Heart left ventricle (tissue), 16 donors: ENCODE results near the gene KIAA2012. TPM values are rescaled to one million over a fixed set of nuclear protein-coding genes. Genes with fewer than 3 reads are reported as not detected.

Experiments used
- ATAC-seq, 4 donors: fragments of 200-7000 bp; cut with Tn5 transposase; one replicate each; pipeline ENCODE4 v1.9.1; 2020 to 2022; ENCODE audit warnings: moderate library complexity in 4 of 4, mild to moderate bottlenecking in 3 of 4, moderate number of reproducible peaks in 1 of 4
- DNase-seq, 5 donors: peaks; one replicate each; pipeline ENCODE4 v3.0.0-alpha.2; 2020
- H3K27ac ChIP-seq, 12 donors: fragments of 200-600 bp; sonication (generic) in 4 of 12; one replicate each; pipeline versions ENCODE4 v1.5.0 to v1.8.0; 2016 to 2022; ENCODE audit warnings: mild to moderate bottlenecking in 2 of 12
- H3K27me3 ChIP-seq, 9 donors: fragments of 200-600 bp; sonication (generic) in 2 of 9; one replicate each; pipeline versions ENCODE4 v1.5.1 to v1.8.0; 2016 to 2022; ENCODE audit warnings: mild to moderate bottlenecking in 3 of 9
- H3K36me3 ChIP-seq, 9 donors: fragments of 200-600 bp; sonication (generic) in 2 of 9; one replicate each; pipeline versions ENCODE4 v1.5.0 to v1.8.0; 2018 to 2022; ENCODE audit warnings: mild to moderate bottlenecking in 2 of 9
- H3K4me1 ChIP-seq, 12 donors: fragments of 200-600 bp; sonication (generic) in 4 of 12; one replicate each; pipeline versions ENCODE4 v1.5.0 to v1.8.0; 2016 to 2022; ENCODE audit warnings: mild to moderate bottlenecking in 3 of 12
- H3K4me3 ChIP-seq, 12 donors: fragments of 200-600 bp; sonication (generic) in 4 of 12; one replicate each; pipeline versions ENCODE4 v1.5.0 to v1.8.0; 2017 to 2022; ENCODE audit warnings: mild to moderate bottlenecking in 9 of 12, moderate library complexity in 4 of 12
- H3K9me3 ChIP-seq, 12 donors: fragments of 200-600 bp; sonication (generic) in 4 of 12; one replicate each; pipeline versions ENCODE4 v1.5.0 to v1.8.0; 2016 to 2022; ENCODE audit warnings: mild to moderate bottlenecking in 1 of 12
- POLR2A ChIP-seq, 2 donors: fragments of 450-650 bp; IDR thresholded peaks; one replicate each; pipeline ENCODE4 v1.6.1; 2017; ENCODE audit warnings: antibody characterized with exemption in 2 of 2, mild to moderate bottlenecking in 2 of 2, moderate library complexity in 2 of 2
- WGBS, 4 donors: extraction: QIAGEN DNeasy Blood & Tissue Kit in 2 of 4; methylation state at CpG; one replicate each; pipeline versions ENCODE4 v1.1.5 to v1.1.7; 2013 to 2018; 5-methylcytosine and 5-hydroxymethylcytosine counted together
- intact Hi-C, 10 donors: fragments of 100-400 bp; cut with DNase I; formaldehyde crosslinking; loops; one replicate each; pipeline versions ENCODE4 v1.11.1 to v1.14.2; 2022
- polyA plus RNA-seq, 2 donors: library from polyadenylated mRNA; stranded (reverse); fragments of 200-250 nt; gene quantifications; one replicate each; pipeline ENCODE4 v1.2.3, GENCODE V29; 2013
- total RNA-seq, 9 donors: library from RNA; depleted of rRNA in 2 of 9; stranded (reverse); fragments of >200 nt in 2 of 9; fragmentation: NEBNext Ultra II Directional in 3 of 9; extraction: Animal tissue kit (Norgen Biotek cat#: 25700) in 3 of 9; gene quantifications; one replicate each; pipeline versions ENCODE4 v1.1.0 to v1.2.4, GENCODE V29; 2016 to 2023
- TF ChIP-seq, protein P1 (sequence below), 12 donors: fragments of 200-600 bp; sonication (generic) in 4 of 12; IDR thresholded peaks; one replicate each; pipeline versions ENCODE4 v1.5.0 to v1.8.0; 2018 to 2022; ENCODE audit warnings: antibody characterized with exemption in 12 of 12, mild to moderate bottlenecking in 5 of 12
- donor health status: ischemic (EF 13 %, LVEDD 7.1; RV severe dilation, severe dysfunction).
- donor health status: healthy with polysubstance abuse.
- donor health status: DM: no; HTN: yes; CAD: no.
- donor health status: DM: no; HTN: no; CAD: no.
- donor health status: ischemic (EF 25% LVEDD 6.9; RV normal size, moderate dysfunction).
- donor health status: ischemic (EF 25% LVEDD 5.7; RV mildly dilated, moderate dysfunction).
- donor health status: healthy.
- donor health status: DM: yes; HTN: yes; CAD: no.
- donor health status: ischemic (EF 35%, LVEDD 5.7; RV mildly dilated, moderate dysfunction).
- donor health status: nonischemic (EF 11% LVEDD 7.7; RV severe dilation, severe dysfunction).
- donor health status: DM: yes; HTN: yes; CAD: no.
- donor health status: PGD.
- donor health status: ischemic (EF 29% LVEDD 5.4; RV normal size, mild dysfunction).
- donor health status: nonischemic (EF 23%, LVEDD 6.1; RV moderate dilation, normal function).

Gene KIAA2012
- total and polyA plus RNA-seq, 11 donors = 0.08 TPM; not detected in 10

DNA sequence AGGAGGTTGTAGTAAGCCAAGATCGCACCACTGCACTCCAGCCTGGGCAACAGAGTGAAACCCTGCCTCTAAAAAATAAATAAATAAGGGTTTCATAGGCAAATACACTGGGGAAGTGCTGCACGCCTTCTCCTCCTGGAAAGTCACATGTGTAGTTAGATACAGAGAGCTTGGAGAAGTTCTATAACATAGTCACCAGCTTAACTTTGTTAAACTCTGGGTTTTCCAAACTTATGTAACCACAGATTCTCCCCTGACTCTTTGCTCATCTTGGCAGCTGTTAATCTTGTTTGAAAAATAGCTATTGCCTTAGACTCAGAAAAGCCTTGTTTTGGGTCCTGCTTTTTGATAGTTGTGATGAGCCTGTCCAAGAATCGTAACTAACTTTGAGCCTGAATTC is 25.2 kb downstream of the KIAA2012 start:
- no peak overlapping the region for H3K27ac ChIP-seq
- no peaks in the 10 kb centered on the region for H3K4me1 ChIP-seq
- H3K4me3 ChIP-seq = no peak overlapping the region
- TF ChIP-seq, protein P1, sequence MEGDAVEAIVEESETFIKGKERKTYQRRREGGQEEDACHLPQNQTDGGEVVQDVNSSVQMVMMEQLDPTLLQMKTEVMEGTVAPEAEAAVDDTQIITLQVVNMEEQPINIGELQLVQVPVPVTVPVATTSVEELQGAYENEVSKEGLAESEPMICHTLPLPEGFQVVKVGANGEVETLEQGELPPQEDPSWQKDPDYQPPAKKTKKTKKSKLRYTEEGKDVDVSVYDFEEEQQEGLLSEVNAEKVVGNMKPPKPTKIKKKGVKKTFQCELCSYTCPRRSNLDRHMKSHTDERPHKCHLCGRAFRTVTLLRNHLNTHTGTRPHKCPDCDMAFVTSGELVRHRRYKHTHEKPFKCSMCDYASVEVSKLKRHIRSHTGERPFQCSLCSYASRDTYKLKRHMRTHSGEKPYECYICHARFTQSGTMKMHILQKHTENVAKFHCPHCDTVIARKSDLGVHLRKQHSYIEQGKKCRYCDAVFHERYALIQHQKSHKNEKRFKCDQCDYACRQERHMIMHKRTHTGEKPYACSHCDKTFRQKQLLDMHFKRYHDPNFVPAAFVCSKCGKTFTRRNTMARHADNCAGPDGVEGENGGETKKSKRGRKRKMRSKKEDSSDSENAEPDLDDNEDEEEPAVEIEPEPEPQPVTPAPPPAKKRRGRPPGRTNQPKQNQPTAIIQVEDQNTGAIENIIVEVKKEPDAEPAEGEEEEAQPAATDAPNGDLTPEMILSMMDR (IDR thresholded peaks at IDR 0.05) = no peak
- no peak for TF ChIP-seq POLR2A (IDR thresholded peaks at IDR 0.05)
- H3K36me3 ChIP-seq = no peaks in the 10 kb centered on the region
- no peaks in the 10 kb centered on the region for H3K27me3 ChIP-seq
- ATAC-seq (no peak), DNase-seq (no peak)
- H3K9me3 ChIP-seq = no peaks in the 10 kb centered on the region
- intact Hi-C loops = no loop called here
- 81 to 85% (median 82%) methylated on average over 3 of the region's 3 CpGs for WGBS, 4 donors

DNA sequence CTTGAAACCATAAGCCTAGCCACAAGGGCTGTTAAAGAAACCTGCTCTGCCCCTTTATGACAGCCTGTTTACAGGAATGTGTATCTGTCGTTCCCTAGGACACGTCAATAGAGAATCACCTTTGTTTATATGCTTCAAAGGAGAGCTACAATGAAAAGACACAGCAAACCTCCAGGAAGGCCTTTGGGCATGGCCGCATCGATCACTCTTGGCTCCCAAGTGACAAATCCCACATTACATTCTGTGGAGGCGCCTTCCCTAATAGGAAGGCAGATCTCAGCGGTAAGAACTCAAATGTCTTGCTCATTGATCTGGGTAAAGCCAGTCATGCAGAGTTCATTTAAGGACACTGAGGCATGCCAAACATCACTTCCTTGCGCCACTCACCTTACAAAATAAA is 26.5 kb downstream of the KIAA2012 start:
- H3K36me3 ChIP-seq = no peaks in the 10 kb centered on the region
- 70 to 76% (median 71%) methylated on average over 7 of the region's 7 CpGs for WGBS, 4 donors

DNA sequence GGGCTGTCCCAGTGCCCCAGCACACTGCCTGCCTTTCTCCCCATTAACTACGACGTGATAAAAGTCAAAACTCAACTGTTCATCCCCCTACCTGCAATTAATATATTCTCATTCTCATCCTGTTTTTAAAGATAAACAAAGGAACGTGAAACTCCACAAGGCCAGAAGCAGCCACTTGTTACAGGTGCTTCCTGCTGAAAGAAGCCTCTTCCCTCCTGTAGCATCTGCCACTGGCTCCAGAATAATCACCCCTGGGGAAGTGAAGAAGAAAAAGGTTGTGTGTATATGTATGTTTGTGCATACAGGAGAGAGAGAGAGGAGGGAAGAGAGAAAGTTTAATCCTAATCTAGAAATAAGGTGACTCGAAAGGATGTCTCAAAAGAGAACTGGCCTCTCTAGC is 27.1 kb downstream of the KIAA2012 start:
- no peak for ATAC-seq
- no peak for DNase-seq
- Histone ChIP-seq H3K27ac (no peak overlapping the region), H3K9me3 (no peaks in the 10 kb centered on the region), H3K4me3 (no peak overlapping the region), H3K27me3 (peaks cover 0 to 6% (median 0%) of the 10 kb centered on the region in 9 donors), H3K4me1 (no peaks in the 10 kb centered on the region), H3K36me3 (no peaks in the 10 kb centered on the region)
- WGBS, 4 donors = 58 to 62% (median 60%) methylated on average over 4 of the region's 4 CpGs
- no peak for TF ChIP-seq POLR2A (IDR thresholded peaks at IDR 0.05)
- TF ChIP-seq, protein P1 (IDR thresholded peaks at IDR 0.05) = no peak
- intact Hi-C loops = no loop called here

More for the DNA sequence above, 26.5 kb downstream of the KIAA2012 start:
- no peak overlapping the region for H3K4me3 ChIP-seq
- H3K4me1 ChIP-seq = no peaks in the 10 kb centered on the region
- no peak overlapping the region for H3K27ac ChIP-seq
- TF ChIP-seq POLR2A (IDR thresholded peaks at IDR 0.05) = no peak
- TF ChIP-seq, protein P1 (IDR thresholded peaks at IDR 0.05) = no peak
- no peaks in the 10 kb centered on the region for H3K9me3 ChIP-seq
- DNase-seq (no peak), ATAC-seq (no peak)
- H3K27me3 ChIP-seq = peaks cover 0 to 6% (median 0%) of the 10 kb centered on the region in 9 donors
- intact Hi-C loops = no loop called here

DNA sequence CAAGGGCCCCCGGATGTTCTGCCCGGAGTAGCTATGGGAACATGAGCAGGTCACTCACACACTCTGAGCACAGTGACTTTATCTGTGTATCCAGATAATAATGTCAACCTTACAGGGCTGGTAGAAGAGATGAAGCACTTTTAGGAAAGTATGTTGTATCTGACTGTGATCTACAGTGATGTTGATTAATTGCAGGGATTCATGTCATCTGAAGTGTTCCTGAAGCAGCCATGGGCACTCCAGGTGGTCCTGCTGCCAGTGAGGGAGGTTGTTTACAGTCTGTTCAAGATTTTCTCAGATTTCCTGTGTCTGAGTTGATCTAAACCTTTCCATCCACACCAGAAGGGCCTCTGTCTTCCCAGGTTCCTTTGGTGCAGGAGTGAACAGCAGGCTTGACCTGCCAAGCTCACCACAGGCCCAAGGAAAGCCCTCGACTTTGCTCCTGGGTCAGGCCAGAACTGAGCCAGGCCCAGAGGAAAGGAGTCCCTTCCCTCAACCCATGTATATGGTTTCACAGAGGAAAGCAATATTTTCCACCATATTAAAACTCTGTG is 28.0 kb downstream of the KIAA2012 start:
- no peak overlapping the region for H3K27ac ChIP-seq
- no peaks in the 10 kb centered on the region for H3K9me3 ChIP-seq
- H3K4me3 ChIP-seq = no peak overlapping the region
- 51 to 69% (median 57%) methylated on average over 3 of the region's 3 CpGs for WGBS, 4 donors
- TF ChIP-seq, protein P1 (IDR thresholded peaks at IDR 0.05) = no peak
- no peak for TF ChIP-seq POLR2A (IDR thresholded peaks at IDR 0.05)
- H3K36me3 ChIP-seq = no peaks in the 10 kb centered on the region
- intact Hi-C loops = no loop called here
- DNase-seq = no peak
- ATAC-seq = no peak
- H3K27me3 ChIP-seq = peaks cover 0 to 6% (median 0%) of the 10 kb centered on the region in 9 donors
- no peaks in the 10 kb centered on the region for H3K4me1 ChIP-seq
